ENCODE results near the gene BET1.
"Not testable (repeated sequence)": the region's sequence is repeated elsewhere in the genome, so short reads cannot be mapped to it uniquely, and the experiment has no call there.

The BET1 gene, protein sequence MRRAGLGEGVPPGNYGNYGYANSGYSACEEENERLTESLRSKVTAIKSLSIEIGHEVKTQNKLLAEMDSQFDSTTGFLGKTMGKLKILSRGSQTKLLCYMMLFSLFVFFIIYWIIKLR

GRCh38 chr7:94004024-94004951 is at the start of gene BET1:
Gene BET1 (minus strand): TSS chr7:94004355. CDS start chr7:94004216, 139 bp downstream.
- DNase-seq: peak; percentile 89

GRCh38 chr7:94053532-94053931 is 49.4 kb upstream of the BET1 start:
- DNase-seq: no peak

GRCh38 chr7:94052398-94053180 is 48.4 kb upstream of the BET1 start:
- DNase-seq: no peak

GRCh38 chr7:94050046-94050445 is 45.9 kb upstream of the BET1 start:
- DNase-seq: no peak

DNA sequence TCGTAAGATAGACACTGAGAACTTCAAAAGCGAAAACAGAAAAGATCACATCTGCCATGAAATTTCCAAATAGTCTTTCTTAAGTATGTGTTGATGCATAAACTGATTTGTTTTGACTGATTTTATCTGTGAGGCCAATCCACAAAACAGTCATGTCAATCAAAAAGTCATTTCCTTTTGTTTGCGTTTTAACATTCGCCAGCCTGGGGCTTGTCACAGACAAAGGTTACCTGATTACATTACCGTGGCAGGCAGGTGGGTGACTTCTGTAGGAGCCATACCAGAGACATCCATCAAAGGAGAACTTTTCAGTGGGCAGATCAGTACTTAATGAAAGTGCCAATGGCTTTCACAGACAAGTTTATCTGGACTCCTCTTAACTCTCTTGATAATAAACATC is 45.5 kb upstream of the BET1 start:
- no peak for DNase-seq

DNA sequence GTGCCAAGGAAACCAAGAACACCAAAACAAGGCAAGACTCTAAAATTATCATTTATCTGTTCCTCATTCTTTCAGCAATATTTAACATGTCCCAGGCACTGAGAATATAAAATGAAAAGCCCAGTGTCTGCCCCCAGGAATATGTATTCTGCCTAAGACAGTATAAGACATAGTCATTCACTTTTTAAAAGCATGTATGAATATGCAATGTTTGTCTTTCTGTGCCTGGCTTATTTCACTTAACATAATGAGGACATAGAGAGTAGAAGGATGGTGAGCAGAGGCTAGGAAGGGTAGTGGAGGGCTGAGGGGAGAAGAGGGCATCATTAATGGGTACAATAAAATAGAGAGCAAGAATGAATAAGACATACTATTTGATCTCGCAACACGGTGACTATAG is 44.6 kb upstream of the BET1 start:
- no peak for DNase-seq

GRCh38 chr7:94047956-94048355 is 43.8 kb upstream of the BET1 start:
- no peak for DNase-seq

- no peak for DNase-seq
Measured at GRCh38 chr7:94045581-94045980, 41.4 kb upstream of the BET1 start.

DNA sequence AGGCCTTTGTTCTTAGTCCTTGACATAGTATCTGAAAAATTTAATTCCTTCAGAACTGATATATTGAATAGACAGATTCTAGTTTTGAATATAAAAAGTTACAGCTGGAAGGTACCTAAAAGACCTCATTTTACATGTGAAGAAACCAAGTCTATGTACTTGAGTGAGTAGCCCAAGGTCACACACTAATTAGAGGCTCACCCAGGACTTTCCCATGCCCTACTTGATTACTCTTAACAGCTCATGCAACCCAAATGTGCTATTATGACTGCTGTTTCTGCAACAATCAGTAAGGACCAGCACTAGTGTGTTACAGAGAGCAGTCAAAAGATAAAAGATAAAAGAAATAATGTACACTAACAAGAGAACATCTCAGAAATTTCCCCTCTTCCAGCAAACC is 40.7 kb upstream of the BET1 start:
- no peak for DNase-seq

DNA sequence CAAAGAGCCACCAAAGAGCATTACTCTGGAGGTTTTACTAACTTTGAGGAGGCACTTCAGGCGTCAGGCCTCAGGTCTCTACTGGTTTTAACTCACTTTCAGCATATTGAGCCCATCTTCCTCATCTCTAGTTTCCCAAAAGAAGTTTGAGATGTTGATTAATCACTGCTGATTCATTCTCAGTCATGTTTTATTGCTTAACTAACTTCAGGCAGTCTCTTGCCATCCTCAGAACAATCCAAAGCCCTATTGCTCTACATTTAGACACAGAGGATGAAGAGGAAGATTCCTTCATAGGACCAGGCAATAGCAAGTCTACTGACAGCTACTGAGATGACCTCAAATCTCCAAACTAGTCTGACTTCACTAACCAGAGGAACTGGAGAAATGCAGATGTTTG is 39.1 kb upstream of the BET1 start:
- no peak for DNase-seq

DNA sequence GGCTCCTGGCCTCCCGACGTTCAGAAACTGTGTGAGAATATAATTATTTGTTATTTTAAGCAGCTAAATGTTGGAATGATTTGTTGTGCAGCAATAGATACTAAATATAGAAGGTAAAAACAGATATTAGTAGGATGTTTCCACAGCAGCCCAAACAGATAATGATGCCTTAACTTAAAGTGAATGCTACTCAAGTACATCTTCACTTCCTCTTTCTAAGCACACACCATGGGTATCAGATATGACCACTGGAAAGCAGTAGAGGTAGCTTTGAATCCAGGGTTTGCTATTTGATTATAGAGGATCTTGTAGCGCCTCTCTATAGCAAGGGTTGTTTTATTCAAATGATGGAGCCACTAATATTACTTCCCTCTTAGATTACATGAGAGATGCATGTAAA is 38.2 kb upstream of the BET1 start:
- DNase-seq: no peak

- no peak for DNase-seq
Measured at GRCh38 chr7:94041529-94041928, 37.4 kb upstream of the BET1 start.

GRCh38 chr7:94040254-94040653 is 36.1 kb upstream of the BET1 start:
- DNase-seq: no peak

DNA sequence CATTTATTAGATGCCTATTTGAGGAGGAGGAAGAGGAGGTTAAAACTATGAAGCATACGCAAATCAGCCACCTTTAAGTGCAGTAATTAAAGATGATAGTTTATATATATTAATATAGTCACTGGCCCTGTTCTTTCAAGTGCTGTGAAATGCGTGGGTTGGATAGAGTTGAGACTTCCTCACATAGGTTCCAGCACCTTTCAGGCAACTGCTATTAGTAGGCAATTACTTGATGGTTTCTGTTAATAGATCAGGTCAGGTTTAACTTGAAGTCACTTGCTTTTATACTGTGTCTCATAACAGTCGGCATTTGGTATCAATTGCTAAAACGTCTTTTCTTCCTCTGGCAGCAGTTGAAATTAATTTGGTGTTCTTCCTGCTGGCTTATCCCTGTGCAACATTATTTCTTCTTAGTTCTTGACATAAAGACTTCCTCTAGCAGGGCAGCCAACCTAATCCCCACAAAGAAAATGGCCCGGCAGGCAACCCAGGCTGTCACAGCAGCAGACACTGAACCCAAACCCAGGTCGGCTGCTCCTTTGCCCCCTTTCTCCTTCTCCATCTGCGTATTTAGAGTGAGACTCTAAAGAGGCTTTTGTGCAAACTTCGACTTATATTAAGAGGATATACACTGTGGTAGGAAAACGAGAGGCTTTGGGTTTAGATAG is 35.3 kb upstream of the BET1 start:
- no peak for DNase-seq

- no peak for DNase-seq
Measured at GRCh38 chr7:94031865-94032264, 27.7 kb upstream of the BET1 start.

- DNase-seq: no peak
Measured at GRCh38 chr7:94030634-94031033, 26.5 kb upstream of the BET1 start.

GRCh38 chr7:94029976-94030375 is 25.8 kb upstream of the BET1 start:
- DNase-seq: no peak

- DNase-seq: no peak
Measured at GRCh38 chr7:94028768-94029167, 24.6 kb upstream of the BET1 start.

- DNase-seq: not testable (repeated sequence)
Measured at GRCh38 chr7:94026619-94027018, 22.5 kb upstream of the BET1 start.

GRCh38 chr7:94022550-94022949 is 18.4 kb upstream of the BET1 start:
- DNase-seq: no peak

GRCh38 chr7:94016786-94017185 is 12.6 kb upstream of the BET1 start:
- no peak for DNase-seq

DNA sequence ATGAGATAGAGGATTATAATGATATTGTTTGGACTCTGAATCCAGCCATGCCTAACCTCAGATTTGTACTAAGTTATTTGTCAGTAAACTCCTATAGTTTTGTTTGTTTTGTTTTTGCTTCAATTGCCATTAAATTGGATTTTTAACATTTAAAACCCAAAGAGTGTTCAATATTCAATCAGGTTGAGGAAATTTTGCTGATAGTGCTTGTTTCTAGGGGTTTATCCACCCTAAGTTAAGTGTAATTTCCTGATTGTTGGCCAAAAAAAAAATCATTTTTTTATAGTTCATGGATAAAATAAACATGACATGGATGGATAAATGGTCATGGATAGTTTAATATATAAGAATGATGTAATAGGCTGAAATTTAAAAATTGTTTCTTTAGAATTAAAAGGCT is 11.4 kb upstream of the BET1 start:
- no peak for DNase-seq

DNA sequence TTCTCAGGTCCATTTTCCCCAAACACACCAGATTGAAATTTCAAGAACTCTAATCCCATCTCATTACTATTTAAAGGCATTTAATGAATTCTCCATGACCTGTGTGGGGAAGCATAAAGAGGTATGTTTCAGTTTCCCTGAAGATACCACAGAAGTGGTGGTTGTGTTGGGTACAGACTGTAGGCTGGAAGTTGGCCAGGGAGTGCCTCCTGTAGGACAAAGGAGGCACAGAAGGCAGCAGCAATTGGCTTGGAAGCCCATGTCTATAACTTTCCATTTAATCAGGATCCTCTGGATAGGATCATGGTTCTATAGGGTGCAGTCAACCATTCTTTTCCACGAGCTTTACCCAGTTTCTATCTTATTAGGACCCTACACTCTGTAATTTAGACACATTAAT is 8.6 kb upstream of the BET1 start:
- DNase-seq: no peak
